Measurements from ENCODE around the gene UNK. TPM values are rescaled to one million over a fixed set of nuclear protein-coding genes. Genes with fewer than 3 reads are reported as not detected.

UNK gene
- total and polyA plus RNA-seq, 2 of the 13 experiments (the other 11 are each of a cell fraction or from before 2014, with no cell fraction given) = 31.6 to 33.0 TPM

- TF ChIP-seq, protein P1, sequence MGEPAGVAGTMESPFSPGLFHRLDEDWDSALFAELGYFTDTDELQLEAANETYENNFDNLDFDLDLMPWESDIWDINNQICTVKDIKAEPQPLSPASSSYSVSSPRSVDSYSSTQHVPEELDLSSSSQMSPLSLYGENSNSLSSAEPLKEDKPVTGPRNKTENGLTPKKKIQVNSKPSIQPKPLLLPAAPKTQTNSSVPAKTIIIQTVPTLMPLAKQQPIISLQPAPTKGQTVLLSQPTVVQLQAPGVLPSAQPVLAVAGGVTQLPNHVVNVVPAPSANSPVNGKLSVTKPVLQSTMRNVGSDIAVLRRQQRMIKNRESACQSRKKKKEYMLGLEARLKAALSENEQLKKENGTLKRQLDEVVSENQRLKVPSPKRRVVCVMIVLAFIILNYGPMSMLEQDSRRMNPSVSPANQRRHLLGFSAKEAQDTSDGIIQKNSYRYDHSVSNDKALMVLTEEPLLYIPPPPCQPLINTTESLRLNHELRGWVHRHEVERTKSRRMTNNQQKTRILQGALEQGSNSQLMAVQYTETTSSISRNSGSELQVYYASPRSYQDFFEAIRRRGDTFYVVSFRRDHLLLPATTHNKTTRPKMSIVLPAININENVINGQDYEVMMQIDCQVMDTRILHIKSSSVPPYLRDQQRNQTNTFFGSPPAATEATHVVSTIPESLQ (CRISPR knock-in tag; conservative IDR thresholded peaks at IDR 0.05) = no peak
- no peak for TF ChIP-seq MATR3 (CRISPR knock-in tag; IDR thresholded peaks at IDR 0.05)
- no peak for TF ChIP-seq DNMT3B (CRISPR knock-in tag; conservative IDR thresholded peaks at IDR 0.05)
- no peak for TF ChIP-seq ZNF205 (CRISPR knock-in tag; IDR thresholded peaks at IDR 0.05)
- no peak for TF ChIP-seq ZBED4 (CRISPR knock-in tag; IDR thresholded peaks at IDR 0.05; ENCODE audit: borderline replicate concordance)
- no peak for TF ChIP-seq ZMAT3 (CRISPR knock-in tag; conservative IDR thresholded peaks at IDR 0.05)
- no peak for TF ChIP-seq ZNF737 (CRISPR knock-in tag; IDR thresholded peaks at IDR 0.05; ENCODE audit: borderline replicate concordance)
- TF ChIP-seq ZSCAN20 (CRISPR knock-in tag; IDR thresholded peaks at IDR 0.05; ENCODE audit: borderline replicate concordance) = no peak
- no peak for TF ChIP-seq ZNF333 (CRISPR knock-in tag; IDR thresholded peaks at IDR 0.05; ENCODE audit: borderline replicate concordance)
- TF ChIP-seq, protein P2, sequence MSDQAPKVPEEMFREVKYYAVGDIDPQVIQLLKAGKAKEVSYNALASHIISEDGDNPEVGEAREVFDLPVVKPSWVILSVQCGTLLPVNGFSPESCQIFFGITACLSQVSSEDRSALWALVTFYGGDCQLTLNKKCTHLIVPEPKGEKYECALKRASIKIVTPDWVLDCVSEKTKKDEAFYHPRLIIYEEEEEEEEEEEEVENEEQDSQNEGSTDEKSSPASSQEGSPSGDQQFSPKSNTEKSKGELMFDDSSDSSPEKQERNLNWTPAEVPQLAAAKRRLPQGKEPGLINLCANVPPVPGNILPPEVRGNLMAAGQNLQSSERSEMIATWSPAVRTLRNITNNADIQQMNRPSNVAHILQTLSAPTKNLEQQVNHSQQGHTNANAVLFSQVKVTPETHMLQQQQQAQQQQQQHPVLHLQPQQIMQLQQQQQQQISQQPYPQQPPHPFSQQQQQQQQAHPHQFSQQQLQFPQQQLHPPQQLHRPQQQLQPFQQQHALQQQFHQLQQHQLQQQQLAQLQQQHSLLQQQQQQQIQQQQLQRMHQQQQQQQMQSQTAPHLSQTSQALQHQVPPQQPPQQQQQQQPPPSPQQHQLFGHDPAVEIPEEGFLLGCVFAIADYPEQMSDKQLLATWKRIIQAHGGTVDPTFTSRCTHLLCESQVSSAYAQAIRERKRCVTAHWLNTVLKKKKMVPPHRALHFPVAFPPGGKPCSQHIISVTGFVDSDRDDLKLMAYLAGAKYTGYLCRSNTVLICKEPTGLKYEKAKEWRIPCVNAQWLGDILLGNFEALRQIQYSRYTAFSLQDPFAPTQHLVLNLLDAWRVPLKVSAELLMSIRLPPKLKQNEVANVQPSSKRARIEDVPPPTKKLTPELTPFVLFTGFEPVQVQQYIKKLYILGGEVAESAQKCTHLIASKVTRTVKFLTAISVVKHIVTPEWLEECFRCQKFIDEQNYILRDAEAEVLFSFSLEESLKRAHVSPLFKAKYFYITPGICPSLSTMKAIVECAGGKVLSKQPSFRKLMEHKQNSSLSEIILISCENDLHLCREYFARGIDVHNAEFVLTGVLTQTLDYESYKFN (CRISPR knock-in tag; conservative IDR thresholded peaks at IDR 0.05) = no peak; the same call in 1 of the 2 replicates
- no peak for TF ChIP-seq KLF16 (CRISPR knock-in tag; IDR thresholded peaks at IDR 0.05)
- no peak for TF ChIP-seq SNAPC5 (CRISPR knock-in tag; IDR thresholded peaks at IDR 0.05; ENCODE audit: borderline replicate concordance)
- TF ChIP-seq, protein P3, sequence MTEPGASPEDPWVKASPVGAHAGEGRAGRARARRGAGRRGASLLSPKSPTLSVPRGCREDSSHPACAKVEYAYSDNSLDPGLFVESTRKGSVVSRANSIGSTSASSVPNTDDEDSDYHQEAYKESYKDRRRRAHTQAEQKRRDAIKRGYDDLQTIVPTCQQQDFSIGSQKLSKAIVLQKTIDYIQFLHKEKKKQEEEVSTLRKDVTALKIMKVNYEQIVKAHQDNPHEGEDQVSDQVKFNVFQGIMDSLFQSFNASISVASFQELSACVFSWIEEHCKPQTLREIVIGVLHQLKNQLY (CRISPR knock-in tag; IDR thresholded peaks at IDR 0.05) = no peak
- no peak for TF ChIP-seq HMGA1 (CRISPR knock-in tag; conservative IDR thresholded peaks at IDR 0.05)
- no peak for TF ChIP-seq CENPT (CRISPR knock-in tag; IDR thresholded peaks at IDR 0.05; ENCODE audit: low read depth)
- TF ChIP-seq NR3C1 (CRISPR knock-in tag; IDR thresholded peaks at IDR 0.05) = no peak
- TF ChIP-seq NCOR1 (IDR thresholded peaks at IDR 0.05; ENCODE audit: borderline replicate concordance, low read length) = no peak
- no peak for TF ChIP-seq ZNF576 (CRISPR knock-in tag; IDR thresholded peaks at IDR 0.05)
Observed at GRCh38 chr17:75844530-75845057, 60.0 kb downstream of the UNK start (continued).

Data from HepG2 (cell line).